GM21381 (cell line): ENCODE data around the gene CHRNE.
"Not testable (repeated sequence)": the region's sequence is repeated elsewhere in the genome, so short reads cannot be mapped to it uniquely, and the experiment has no call there.

ENCODE experiments used
- ATAC-seq: cut with Tn5 transposase; IDR thresholded peaks from one replicate; pipeline ENCODE4 v1.9.1; 2021; ENCODE audit warnings: mild to moderate bottlenecking, moderate library complexity; ENCODE audit not compliant: unreplicated experiment

Gene CHRNE

GRCh38 chr17:4891411-4892410, 11.2 kb downstream of the CHRNE start:
- ATAC-seq: no peak

GRCh38 chr17:4887581-4887980, 15.3 kb downstream of the CHRNE start:
- ATAC-seq: no peak

- ATAC-seq: no peak
Observed at GRCh38 chr17:4886830-4887229, 16.1 kb downstream of the CHRNE start.

GRCh38 chr17:4884489-4884888, 18.4 kb downstream of the CHRNE start:
- no peak for ATAC-seq

GRCh38 chr17:4881761-4882555, 20.9 kb downstream of the CHRNE start:
- no peak for ATAC-seq

- no peak for ATAC-seq
Observed at GRCh38 chr17:4880857-4881256, 22.0 kb downstream of the CHRNE start.

- ATAC-seq: no peak
Observed at GRCh38 chr17:4879601-4880000, 23.3 kb downstream of the CHRNE start.

- ATAC-seq: no peak
Observed at GRCh38 chr17:4877089-4877488, 25.8 kb downstream of the CHRNE start.

- ATAC-seq: no peak
Observed at GRCh38 chr17:4872786-4873185, 30.1 kb downstream of the CHRNE start.

GRCh38 chr17:4870855-4871254, 32.0 kb downstream of the CHRNE start:
- no peak for ATAC-seq

- not testable (repeated sequence) for ATAC-seq
Observed at GRCh38 chr17:4869058-4869998, 33.6 kb downstream of the CHRNE start.

GRCh38 chr17:4867535-4867934, 35.4 kb downstream of the CHRNE start:
- ATAC-seq: not testable (repeated sequence)

- ATAC-seq: no peak
Observed at GRCh38 chr17:4863321-4863720, 39.6 kb downstream of the CHRNE start.

GRCh38 chr17:4862720-4863119, 40.2 kb downstream of the CHRNE start:
- ATAC-seq: no peak

GRCh38 chr17:4861052-4861451, 41.8 kb downstream of the CHRNE start:
- ATAC-seq: no peak

- no peak for ATAC-seq
Observed at GRCh38 chr17:4860651-4861050, 42.2 kb downstream of the CHRNE start.

- no peak for ATAC-seq
Observed at GRCh38 chr17:4859816-4860625, 42.9 kb downstream of the CHRNE start.

- no peak for ATAC-seq
Observed at GRCh38 chr17:4858882-4859260, 44.0 kb downstream of the CHRNE start.

- ATAC-seq: no peak
Observed at GRCh38 chr17:4858068-4858881, 44.6 kb downstream of the CHRNE start.
